Thymus (tissue), 11 donors: ENCODE data around the gene POLG. TPM values are rescaled to one million over a fixed set of nuclear protein-coding genes. Genes with fewer than 3 reads are reported as not detected.
"Not testable (repeated sequence)": the region's sequence is repeated elsewhere in the genome, so short reads cannot be mapped to it uniquely, and the experiment has no call there.

Source experiments
- DNase-seq, 9 donors: peaks; one replicate each; pipeline ENCODE4 v3.0.0-alpha.2; 2013; ENCODE audit warnings: low spot score in 9 of 9, low read depth in 6 of 9, missing footprints in 1 of 9
- H3K27ac ChIP-seq, 2 donors: one replicate each; pipeline ENCODE4 v1.5.1; 2013; ENCODE audit warnings: control low read depth in 1 of 2, low read depth in 1 of 2, low read length in 1 of 2, mild to moderate bottlenecking in 1 of 2, moderate library complexity in 1 of 2
- H3K27me3 ChIP-seq, 2 donors: one replicate each; pipeline ENCODE4 v1.5.1; 2013; ENCODE audit warnings: low read length in 1 of 2; ENCODE audit not compliant: control insufficient read depth in 2 of 2, insufficient read depth in 1 of 2
- H3K36me3 ChIP-seq, 2 donors: one replicate each; pipeline ENCODE4 v1.5.1; 2013; ENCODE audit warnings: low read length in 1 of 2, mild to moderate bottlenecking in 1 of 2, moderate library complexity in 1 of 2; ENCODE audit not compliant: control insufficient read depth in 2 of 2, insufficient read depth in 2 of 2
- H3K4me1 ChIP-seq, 2 donors: one replicate each; pipeline ENCODE4 v1.5.1; 2013; ENCODE audit warnings: low read length in 2 of 2; ENCODE audit not compliant: control insufficient read depth in 2 of 2, insufficient read depth in 2 of 2
- H3K4me3 ChIP-seq, 2 donors: one replicate each; pipeline ENCODE4 v1.5.1; 2013; ENCODE audit warnings: low read length in 2 of 2, control low read depth in 1 of 2, mild to moderate bottlenecking in 1 of 2
- H3K9me3 ChIP-seq, 2 donors: one replicate each; pipeline ENCODE4 v1.5.1; 2013; ENCODE audit warnings: low read length in 1 of 2, mild to moderate bottlenecking in 1 of 2; ENCODE audit not compliant: control insufficient read depth in 2 of 2, insufficient read depth in 1 of 2
- WGBS: extraction: QIAGEN DNeasy Blood & Tissue Kit; methylation state at CpG from one replicate; pipeline ENCODE4 v1.1.7; 2013; 5-methylcytosine and 5-hydroxymethylcytosine counted together
- polyA plus RNA-seq: library from polyadenylated mRNA; stranded (reverse); fragments of 200-250 nt; gene quantifications from one replicate; pipeline ENCODE4 v1.2.3, GENCODE V29; 2013
- total RNA-seq: library from RNA; stranded (reverse); fragments of 120-200 nt; gene quantifications from one replicate; pipeline ENCODE4 v1.2.4, GENCODE V29; 2013
- donor health status: healthy.

The POLG gene
- total and polyA plus RNA-seq, 2 donors: 59.1 to 80.5 TPM

DNA sequence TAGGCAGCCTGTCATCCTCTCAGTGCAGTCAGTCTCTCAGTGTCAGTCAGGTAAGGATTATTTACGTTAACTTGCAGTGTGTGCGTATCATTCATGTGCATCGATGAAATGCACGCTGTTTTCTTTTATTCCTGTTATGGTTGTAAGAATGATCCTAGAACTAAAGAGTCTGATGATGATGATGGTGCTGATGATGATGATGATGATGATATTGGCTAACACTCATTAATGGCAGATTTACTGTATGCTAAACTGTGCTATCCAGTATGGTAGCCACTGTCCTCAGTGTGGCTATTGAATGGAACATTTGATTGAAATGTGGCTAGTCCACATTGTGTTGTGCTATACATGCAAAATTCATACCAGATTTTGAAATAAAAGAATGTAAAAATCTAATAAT is 51.4 kb downstream of the POLG start:
- no peak overlapping the region for H3K4me3 ChIP-seq
- WGBS: 87% methylated on average over 4 of the region's 4 CpGs
- no peak for DNase-seq
- H3K4me1 ChIP-seq: no peaks in the 10 kb centered on the region
- H3K36me3 ChIP-seq: peaks cover 26 to 65% of the 10 kb centered on the region in 2 donors
- H3K9me3 ChIP-seq: no peaks in the 10 kb centered on the region
- no peak overlapping the region for H3K27ac ChIP-seq
- no peaks in the 10 kb centered on the region for H3K27me3 ChIP-seq

DNA sequence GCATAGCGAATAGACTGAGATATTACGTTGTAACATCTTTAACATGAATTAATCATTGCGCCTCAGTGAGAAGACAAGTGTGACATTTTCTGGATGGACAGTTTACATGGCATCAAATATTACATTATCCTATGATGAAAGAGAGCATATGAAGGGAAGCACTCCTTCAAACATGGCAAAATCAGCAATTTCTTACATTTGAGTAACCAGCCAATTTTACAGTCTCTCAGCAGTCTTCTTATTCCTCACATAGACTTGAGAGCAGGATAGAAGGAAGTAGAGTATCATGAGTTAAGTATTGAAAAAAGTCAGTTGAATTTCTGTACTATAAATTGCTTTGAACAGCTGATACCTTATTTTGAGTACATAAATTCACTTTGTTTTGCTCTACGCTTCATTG is 52.0 kb downstream of the POLG start:
- Histone ChIP-seq H3K4me1 (no peaks in the 10 kb centered on the region), H3K27ac (no peak overlapping the region), H3K9me3 (no peaks in the 10 kb centered on the region), H3K4me3 (no peak overlapping the region), H3K27me3 (no peaks in the 10 kb centered on the region), H3K36me3 (peaks cover 21 to 61% of the 10 kb centered on the region in 2 donors)
- DNase-seq: no peak
- 97% methylated on average over 4 of the region's 4 CpGs for WGBS

DNA sequence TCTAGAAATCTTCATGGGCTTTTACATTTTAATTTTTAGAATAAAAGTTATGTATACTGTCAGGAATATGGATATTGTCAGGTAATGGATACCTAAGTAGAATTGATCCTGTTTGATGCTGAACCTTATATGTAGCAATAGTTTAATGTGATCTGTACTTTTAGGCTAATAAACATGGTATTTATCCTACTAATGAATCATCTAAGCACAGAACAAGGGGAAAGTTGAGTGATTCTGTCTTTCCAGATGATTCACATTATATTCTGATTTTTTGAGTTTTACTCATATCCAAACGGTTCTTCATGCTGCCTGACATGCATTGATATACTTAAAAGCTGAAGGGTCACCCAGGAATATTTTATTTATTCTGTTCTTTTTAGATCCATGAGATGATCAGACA is 56.3 kb downstream of the POLG start:
- Histone ChIP-seq H3K27ac (no peak overlapping the region), H3K9me3 (no peaks in the 10 kb centered on the region), H3K27me3 (no peaks in the 10 kb centered on the region), H3K4me1 (no peaks in the 10 kb centered on the region), H3K36me3 (peaks cover 26 to 60% of the 10 kb centered on the region in 2 donors), H3K4me3 (no peak overlapping the region)
- WGBS: 93% methylated on average over 1 of the region's 1 CpG
- DNase-seq: no peak

DNA sequence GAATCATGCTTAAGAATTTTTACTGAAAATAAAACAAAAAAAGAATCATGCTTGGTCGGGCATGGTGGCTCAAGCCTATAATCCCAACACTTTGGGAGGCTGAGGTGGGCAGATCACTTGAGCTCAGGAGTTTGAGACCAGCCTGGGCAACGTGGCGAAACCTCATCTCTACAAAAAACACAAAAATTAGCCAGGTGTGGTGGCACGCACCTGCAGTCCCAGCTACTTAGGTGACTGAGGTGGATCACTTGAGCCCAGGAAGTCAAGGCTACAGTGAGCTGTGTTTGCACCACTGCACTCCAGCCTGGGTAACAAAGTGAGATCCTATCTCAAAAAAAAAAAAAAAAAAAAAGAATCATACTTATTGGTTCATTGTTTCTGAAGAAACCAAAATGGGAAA is 57.3 kb downstream of the POLG start:
- WGBS: 98% methylated on average over 4 of the region's 4 CpGs
- not testable (repeated sequence) for H3K9me3 ChIP-seq, H3K27ac ChIP-seq, H3K4me1 ChIP-seq, DNase-seq, H3K27me3 ChIP-seq, H3K4me3 ChIP-seq
- peaks cover 22 to 54% of the 10 kb centered on the region in 2 donors for H3K36me3 ChIP-seq

Other genes starting within 250 kb of the POLG start
- 13.7 TPM for gene ABHD2, start 246.4 kb downstream of the POLG start, total RNA-seq
- 5.6 TPM for gene ABHD2, start 246.4 kb downstream of the POLG start, polyA plus RNA-seq
- 0.14 TPM for gene RLBP1, start 113.2 kb downstream of the POLG start, total RNA-seq
- gene RLBP1, start 113.2 kb downstream of the POLG start, polyA plus RNA-seq: 0.32 TPM
- 55.1 TPM for gene FANCI, start 90.8 kb downstream of the POLG start, total RNA-seq
- gene FANCI, start 90.8 kb downstream of the POLG start, polyA plus RNA-seq: 6.8 TPM
- gene RHCG, start 161.8 kb upstream of the POLG start, total RNA-seq: 0.85 TPM
- gene RHCG, start 161.8 kb upstream of the POLG start, polyA plus RNA-seq: 9.0 TPM
- 3.5 TPM for gene TICRR, start 240.6 kb upstream of the POLG start, total RNA-seq
- gene TICRR, start 240.6 kb upstream of the POLG start, polyA plus RNA-seq: 0.32 TPM